Right hindlimb (tissue), 1 donor: Measurements from ENCODE around the gene CRYBB2.
"Not testable (repeated sequence)": the region's sequence is repeated elsewhere in the genome, so short reads cannot be mapped to it uniquely, and the experiment has no call there.

ENCODE experiments used
- DNase-seq: peaks from one replicate; pipeline ENCODE4 v3.0.0-alpha.2; 2018

CRYBB2 gene

DNA sequence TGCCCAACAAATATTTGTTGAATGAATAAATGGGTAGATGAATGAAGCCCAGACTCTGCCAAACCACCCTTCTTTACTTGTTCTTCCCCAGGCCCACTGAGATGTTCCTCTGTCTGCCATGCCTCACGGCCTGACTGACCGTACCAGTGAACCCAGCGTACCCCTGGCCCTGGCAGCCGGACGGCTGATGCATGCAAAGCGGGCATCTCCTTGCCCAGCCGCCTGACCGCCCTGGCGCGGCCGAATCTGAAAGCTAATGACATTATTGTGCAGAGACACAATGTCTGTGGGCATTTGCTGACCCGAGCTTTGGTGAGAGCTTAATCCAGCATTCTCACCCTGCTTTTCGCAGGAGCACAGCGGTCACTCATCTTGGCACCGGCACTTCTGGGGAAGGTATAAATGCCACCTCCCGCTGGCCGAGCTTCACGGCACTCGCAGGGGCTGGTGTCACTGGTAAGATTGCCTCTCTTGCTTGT is at the start of gene CRYBB2:
Gene CRYBB2 (plus strand): TSS at position 429 of the 479 bp plus-strand sequence. CDS start 1,791 bp downstream, outside the sequence.
- no peak for DNase-seq

DNA sequence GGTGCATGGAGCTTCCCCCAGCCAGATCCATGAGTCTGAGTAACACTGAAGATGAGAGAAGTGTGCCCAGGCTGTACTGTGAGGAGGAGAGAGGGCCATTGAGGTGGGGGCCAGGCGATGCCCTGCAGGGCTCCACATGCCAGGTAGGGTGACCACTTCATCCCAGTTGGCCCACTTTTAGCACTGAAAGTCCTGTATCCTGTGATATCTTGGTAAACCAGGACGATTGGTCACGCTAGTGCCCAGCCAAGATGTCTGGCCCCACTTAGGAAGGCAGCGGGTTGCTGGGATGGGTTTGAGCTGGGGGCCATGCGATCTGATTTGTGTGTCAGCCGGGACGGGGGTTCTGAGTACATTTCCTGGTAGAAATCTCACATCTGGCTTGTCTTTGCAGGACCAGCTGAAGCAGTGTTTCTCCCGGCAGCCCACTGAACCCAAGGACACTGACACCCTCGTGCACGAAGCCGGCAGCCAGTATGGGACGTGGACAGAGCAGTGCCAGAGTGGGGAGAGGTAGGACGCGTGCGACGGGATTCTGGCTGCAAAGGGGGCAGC is 48.9 kb upstream of the CRYBB2 start:
- DNase-seq, result no peak

DNA sequence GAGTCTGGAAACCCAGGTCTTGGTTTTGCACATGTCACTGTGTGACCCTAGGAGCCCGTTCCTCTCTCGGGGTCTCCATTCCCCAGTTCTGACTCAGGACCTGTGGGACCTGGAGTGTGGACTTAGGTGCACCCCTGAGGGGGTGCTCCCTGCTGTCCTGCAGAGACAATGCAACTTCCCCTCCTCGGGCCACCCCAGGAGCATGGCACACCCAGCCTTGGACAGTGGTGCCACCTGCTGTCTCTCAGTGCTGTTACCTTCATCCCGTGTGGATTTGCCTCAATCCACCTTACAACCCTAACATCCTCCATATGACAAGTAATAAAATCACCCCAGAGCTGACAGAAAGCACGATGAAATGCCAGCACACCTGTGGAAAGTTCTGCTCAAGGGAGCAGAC is 47.3 kb upstream of the CRYBB2 start:
- DNase-seq, result no peak

- DNase-seq, result no peak
Observed at GRCh38 chr22:25174156-25174887, 45.1 kb upstream of the CRYBB2 start.

GRCh38 chr22:25174888-25175411 is 44.5 kb upstream of the CRYBB2 start:
- no peak for DNase-seq

DNA sequence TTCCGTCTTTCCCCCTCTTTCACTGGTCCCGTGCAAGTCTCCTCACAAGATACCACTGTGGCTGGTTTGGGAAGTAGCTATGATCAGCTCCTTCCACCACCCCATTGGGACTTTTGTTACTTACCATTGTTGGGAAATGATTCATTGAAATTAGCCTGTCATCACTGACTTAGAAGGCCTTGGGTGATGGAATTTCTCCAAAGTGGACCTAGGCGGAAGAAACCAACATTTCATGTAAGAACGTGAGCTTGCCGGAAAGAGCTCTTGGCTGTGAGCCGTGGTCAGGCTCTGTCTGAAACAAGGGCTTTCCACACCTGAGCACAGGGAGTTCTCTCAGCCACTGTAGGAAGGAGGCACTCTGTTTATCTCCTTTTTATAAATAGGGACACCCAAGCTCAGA is 43.3 kb upstream of the CRYBB2 start:
- DNase-seq, result no peak

- no peak for DNase-seq
Observed at GRCh38 chr22:25176799-25177198, 42.6 kb upstream of the CRYBB2 start.

DNA sequence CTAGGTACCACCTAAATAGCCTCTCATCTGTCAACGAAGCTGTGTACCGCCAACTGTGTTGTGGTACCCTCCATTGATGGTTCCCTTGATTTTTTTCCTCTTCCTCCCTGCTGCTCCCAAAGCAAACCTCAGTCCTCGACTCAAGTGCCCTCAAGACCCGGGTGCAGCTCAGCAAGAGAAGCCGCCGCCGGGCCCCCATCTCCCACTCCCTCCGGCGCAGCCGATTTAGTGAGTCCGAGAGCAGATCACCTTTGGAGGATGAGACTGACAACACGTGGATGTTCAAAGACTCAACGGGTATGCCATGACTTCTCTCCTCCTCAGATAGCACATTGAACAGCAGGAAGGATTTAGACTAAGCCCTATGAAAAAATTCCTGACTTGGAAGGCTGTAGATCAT is 42.2 kb upstream of the CRYBB2 start:
- no peak for DNase-seq

DNA sequence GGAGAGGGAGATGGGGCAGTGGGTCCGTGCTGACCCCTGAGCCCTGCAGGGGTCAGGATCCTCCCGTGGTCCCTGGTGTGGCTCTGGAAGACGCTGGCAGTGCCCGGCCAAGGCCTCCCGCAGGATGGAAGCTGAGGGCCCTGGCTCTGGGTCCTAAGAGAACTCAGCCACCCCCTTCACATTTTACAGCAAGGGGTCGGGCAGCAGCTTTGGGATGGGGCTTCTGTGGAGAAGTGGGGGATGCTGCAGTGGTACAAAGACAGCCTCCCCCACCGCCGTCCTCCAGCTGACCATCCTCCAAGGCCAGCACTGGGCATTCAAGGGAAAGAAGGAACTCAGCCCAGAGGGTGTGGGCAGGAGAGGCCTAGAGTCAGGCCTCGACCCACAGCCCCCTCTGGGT is 41.5 kb upstream of the CRYBB2 start:
- DNase-seq, result no peak

DNA sequence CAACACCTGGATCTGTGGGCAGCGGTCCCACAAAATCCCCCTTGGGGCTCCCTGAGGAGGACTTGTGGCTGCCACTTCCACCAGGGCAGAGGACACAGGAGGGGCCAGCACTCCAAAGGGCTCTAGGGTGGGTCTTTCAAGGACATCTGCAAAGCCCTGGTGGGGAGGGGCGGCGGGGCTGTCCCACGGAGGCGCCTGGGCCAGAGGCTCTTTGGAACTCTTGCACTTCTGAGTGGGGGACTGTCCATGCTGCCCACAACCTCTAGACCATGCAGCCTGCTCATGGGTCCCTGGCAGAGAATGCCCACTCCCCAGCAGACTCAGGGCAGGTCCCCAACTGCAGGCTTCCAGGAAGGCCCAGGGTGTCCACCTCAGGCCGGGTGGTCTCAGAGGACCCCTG is 41.1 kb upstream of the CRYBB2 start:
- DNase-seq, result not testable (repeated sequence)

- not testable (repeated sequence) for DNase-seq
Observed at GRCh38 chr22:25178869-25179631, 40.4 kb upstream of the CRYBB2 start.

DNA sequence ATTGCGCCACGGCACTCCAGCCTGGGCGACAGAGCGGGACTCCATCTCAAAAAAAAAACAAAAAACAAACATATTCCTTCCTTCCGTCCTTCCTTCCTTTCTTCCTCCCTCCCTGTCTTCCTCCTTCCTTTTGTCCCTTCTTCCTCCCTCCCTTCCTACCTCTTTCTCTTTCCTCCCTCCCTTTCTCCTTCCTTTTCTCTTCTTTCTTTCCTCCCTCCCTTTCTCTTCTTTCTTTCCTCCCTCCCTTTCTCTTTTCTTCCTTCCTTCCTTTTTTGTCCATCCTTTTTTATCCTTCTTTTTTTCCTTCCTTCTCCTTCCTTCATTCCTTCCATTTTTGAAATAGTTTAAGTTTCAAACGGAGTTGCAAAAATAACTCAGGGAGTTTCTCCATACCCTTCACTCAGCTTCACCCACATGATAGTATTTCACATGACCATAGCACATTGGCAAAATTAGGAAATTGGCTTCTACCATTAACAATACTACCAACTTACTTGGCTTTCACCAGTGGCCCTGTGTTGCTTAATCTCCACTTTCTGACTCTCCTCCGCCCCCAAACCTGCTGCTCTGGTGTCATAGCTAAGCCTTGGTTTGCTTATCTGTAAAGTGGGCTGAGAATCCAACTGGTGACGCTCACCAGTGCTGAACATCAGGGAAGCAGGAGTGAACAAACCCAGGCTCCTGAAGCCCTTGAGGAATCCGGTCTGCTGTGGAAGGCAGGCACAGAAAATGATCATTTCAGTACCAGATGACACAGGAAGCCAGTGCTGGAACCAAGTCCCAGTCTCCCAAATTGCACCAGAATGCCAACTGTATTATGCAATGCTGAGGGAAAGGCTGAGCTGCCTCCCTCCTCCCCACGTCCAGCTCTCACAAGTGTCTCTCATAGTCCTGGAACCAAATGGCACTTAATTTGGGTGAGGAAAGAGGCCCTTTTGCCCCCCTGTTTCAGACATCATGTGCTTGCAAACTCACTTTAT is 37.0 kb upstream of the CRYBB2 start:
- no peak for DNase-seq

DNA sequence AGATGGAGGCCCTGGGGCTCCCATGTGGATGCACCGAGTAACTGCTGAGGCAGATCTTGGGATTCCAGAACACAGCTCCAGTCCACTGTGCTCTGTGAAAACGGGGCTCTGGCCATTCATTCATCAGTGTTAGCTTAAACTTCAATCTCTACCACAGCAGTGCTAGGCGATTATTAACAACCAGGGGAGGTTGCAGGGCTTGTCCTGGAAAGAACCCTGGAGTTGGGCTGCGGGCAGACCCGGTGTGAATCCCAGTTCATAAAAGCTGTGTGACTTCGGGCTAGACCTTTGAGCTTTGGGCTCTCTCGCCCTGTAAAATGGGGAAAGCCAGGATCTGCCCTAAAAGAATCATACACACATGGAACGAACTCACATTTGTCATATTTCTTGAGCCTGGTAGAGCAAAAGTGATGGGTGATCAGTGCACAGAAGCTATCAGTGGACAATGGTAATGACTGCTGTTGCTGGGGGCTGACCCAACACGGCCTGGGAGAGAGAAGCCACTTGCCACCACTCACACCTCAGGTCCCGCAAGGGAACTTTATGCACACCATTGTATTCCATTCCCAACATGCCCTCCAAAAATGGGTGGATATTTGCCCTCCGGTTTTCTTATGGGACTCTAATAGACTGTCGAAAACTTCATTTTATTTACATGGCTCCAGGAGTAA is 35.4 kb upstream of the CRYBB2 start:
- no peak for DNase-seq

- DNase-seq, result no peak
Observed at GRCh38 chr22:25186140-25186539, 33.3 kb upstream of the CRYBB2 start.

- DNase-seq, result no peak
Observed at GRCh38 chr22:25187469-25187868, 32.0 kb upstream of the CRYBB2 start.

DNA sequence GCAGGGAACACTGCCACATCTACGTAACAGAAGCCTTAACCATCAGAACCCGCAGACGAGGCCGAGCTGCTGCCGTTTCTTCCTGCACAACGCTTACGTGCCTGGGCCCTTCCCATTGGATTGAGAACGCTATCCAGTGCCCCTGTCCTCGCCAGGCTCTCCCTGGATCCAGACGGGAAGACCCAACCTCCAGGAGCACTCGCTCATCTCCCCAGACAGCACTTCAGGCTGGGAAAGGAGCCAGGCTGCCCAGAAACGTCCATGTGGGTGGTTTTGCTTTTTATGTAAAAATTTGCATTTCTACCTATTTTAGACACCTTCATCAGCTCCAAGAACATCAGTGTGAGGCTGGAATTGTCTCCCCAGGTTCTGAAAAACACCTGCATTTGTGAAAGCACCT is 27.0 kb upstream of the CRYBB2 start:
- no peak for DNase-seq

GRCh38 chr22:25193130-25193529 is 26.3 kb upstream of the CRYBB2 start:
- no peak for DNase-seq

GRCh38 chr22:25193548-25193947 is 25.9 kb upstream of the CRYBB2 start:
- DNase-seq, result no peak

DNA sequence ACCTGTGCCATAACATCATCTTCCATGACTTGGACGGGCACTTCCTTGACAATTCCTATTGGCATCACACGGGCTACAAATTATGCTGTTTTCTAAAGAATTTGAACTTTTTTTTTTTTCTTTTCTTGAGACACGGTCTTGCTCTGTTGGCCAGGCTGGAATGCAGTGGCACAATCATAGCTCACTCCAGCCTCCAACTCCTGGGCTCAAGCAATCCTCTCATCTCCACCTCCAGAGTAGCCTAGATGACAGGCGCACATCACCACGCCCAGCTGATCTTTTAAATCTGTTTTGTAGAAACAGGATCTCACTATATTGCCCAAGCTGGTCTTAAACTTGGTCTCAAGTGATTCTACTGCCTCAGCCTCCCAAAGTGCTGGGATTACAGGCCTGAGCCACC is 23.1 kb upstream of the CRYBB2 start:
- no peak for DNase-seq

DNA sequence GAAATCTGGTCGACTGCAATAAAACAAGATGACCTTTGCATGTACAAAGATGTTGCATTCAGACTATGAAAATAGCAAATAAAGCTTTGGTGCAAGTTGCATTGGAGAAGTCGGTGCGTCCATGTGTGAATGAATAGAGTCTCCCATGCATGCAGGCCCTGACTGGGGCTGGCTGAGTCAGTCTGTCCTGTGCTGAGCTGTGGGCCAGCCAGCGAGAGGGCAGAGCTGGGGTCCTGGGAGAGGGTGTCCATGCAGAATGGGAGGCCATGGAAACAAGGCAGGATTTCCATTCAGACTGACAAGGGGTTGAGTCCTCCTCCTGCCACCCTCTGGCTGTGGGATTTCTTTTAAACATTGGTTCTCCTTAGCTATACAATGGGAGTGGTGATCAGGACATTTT is 22.1 kb upstream of the CRYBB2 start:
- DNase-seq, result no peak

GRCh38 chr22:25199731-25200520 is 19.5 kb upstream of the CRYBB2 start, which contains the start of gene CRYBB3:
Gene CRYBB3, plus strand, starts transcription at chr22:25199858. Its CDS starts 1,539 bp downstream, at chr22:25201397.
- DNase-seq, result no peak
